Vagina (tissue), 2 donors: ENCODE results near the gene ZNF316.

Experiments
- POLR2A ChIP-seq, 2 donors: fragments of 450-650 bp; IDR thresholded peaks; one replicate each; pipeline ENCODE4 v1.6.1; 2017; ENCODE audit warnings: antibody characterized with exemption in 2 of 2, mild to moderate bottlenecking in 2 of 2, moderate library complexity in 2 of 2
- TF ChIP-seq, protein P1 (sequence below), 3 experiments: fragments of 450-650 bp in 2 of 3; fragments of 200-600 bp in 1 of 3; sonication (generic) in 1 of 3; IDR thresholded peaks; one replicate each; pipeline ENCODE4 v1.5.1; 2017 to 2019; ENCODE audit warnings: antibody characterized with exemption in 3 of 3, mild to moderate bottlenecking in 2 of 3, moderate library complexity in 2 of 3

DNA sequence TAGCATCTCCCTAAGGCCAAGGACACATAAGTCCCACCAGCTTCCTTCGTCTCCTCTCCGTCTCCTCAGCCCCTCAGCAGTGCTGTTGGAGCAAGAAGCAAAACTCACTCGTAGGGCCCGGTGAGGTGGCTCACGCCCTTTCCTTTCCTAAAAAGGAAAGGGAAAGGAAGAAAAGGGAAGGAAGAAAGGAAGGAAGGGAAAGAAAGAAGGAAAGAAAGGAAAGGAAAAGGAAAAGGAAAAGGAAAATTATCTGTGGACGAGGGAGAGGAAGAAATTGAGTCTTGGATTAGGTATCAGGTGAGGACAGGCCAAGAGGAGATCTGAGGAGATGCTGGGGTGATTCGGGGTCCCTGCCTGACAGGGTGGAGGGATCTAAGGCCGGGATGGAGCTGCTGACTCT, 3.1 kb upstream of the ZNF316 start:
- TF ChIP-seq, protein P1, sequence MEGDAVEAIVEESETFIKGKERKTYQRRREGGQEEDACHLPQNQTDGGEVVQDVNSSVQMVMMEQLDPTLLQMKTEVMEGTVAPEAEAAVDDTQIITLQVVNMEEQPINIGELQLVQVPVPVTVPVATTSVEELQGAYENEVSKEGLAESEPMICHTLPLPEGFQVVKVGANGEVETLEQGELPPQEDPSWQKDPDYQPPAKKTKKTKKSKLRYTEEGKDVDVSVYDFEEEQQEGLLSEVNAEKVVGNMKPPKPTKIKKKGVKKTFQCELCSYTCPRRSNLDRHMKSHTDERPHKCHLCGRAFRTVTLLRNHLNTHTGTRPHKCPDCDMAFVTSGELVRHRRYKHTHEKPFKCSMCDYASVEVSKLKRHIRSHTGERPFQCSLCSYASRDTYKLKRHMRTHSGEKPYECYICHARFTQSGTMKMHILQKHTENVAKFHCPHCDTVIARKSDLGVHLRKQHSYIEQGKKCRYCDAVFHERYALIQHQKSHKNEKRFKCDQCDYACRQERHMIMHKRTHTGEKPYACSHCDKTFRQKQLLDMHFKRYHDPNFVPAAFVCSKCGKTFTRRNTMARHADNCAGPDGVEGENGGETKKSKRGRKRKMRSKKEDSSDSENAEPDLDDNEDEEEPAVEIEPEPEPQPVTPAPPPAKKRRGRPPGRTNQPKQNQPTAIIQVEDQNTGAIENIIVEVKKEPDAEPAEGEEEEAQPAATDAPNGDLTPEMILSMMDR (IDR thresholded peaks at IDR 0.05) = no peak
- TF ChIP-seq POLR2A (IDR thresholded peaks at IDR 0.05) = no peak
